ENCODE results near the gene FOS. TPM values are rescaled to one million over a fixed set of nuclear protein-coding genes. Genes with fewer than 3 reads are reported as not detected.
"Not testable (repeated sequence)": the region's sequence is repeated elsewhere in the genome, so short reads cannot be mapped to it uniquely, and the experiment has no call there.

The FOS gene
- total RNA-seq, 1 donor from 2014 or later, result 884 TPM

DNA sequence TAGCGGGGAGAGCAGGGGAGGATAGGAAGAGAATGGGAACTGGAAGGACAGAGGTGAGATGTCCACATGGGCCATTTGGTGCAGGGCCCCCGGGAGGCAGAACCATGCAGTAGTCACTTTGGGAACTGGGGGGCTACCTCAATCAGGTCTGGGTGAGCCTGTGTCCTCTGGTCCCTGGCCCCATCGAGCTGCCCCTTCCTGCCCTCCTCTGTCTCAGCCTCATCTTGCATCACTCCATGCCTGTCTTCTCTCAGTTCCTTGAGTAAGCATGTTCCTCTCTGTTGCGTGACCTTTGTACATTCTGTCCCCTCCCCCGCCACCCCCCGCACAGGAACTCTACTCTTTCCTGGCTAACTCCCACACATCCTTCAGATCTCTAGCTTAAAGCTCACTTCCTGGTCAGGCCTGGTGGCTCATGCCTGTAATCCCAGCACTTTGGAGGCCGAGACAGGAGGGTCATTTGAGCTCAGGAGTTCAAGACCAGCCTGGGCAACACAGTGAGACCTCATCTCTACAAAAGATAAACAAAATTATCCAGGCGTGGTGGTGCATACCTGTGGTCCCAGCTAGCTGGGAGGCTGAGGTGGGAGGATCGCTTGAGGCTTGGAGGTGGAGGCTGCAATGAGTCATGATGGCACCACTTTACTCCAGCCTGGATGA lies 23.2 kb downstream of the FOS start:
- no peak for TF ChIP-seq POLR2A (IDR thresholded peaks at IDR 0.05)
- TF ChIP-seq POLR2AphosphoS5 (IDR thresholded peaks at IDR 0.05; ENCODE audit: insufficient read depth in 1 of 2, low read depth in 1 of 2), result no peak
- TF ChIP-seq, protein P1, sequence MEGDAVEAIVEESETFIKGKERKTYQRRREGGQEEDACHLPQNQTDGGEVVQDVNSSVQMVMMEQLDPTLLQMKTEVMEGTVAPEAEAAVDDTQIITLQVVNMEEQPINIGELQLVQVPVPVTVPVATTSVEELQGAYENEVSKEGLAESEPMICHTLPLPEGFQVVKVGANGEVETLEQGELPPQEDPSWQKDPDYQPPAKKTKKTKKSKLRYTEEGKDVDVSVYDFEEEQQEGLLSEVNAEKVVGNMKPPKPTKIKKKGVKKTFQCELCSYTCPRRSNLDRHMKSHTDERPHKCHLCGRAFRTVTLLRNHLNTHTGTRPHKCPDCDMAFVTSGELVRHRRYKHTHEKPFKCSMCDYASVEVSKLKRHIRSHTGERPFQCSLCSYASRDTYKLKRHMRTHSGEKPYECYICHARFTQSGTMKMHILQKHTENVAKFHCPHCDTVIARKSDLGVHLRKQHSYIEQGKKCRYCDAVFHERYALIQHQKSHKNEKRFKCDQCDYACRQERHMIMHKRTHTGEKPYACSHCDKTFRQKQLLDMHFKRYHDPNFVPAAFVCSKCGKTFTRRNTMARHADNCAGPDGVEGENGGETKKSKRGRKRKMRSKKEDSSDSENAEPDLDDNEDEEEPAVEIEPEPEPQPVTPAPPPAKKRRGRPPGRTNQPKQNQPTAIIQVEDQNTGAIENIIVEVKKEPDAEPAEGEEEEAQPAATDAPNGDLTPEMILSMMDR (IDR thresholded peaks at IDR 0.05), result no peak
- intact Hi-C loops (cut with DNase I), result loop anchor here (2.0 kb wide), 1 partner anchor 169 kb away; no protein-coding TSS in a partner anchor
- Histone ChIP-seq H3K4me1 (peaks cover 7% of the 10 kb centered on the region), H3K4me3 (no peak overlapping the region), H3K36me3 (no peaks in the 10 kb centered on the region), H3K27me3 (no peaks in the 10 kb centered on the region), H3K27ac (no peak overlapping the region), H3K9me3 (no peaks in the 10 kb centered on the region)
- DNase-seq (ENCODE audit: extremely low spot score in 2 of 2), result no peak

DNA sequence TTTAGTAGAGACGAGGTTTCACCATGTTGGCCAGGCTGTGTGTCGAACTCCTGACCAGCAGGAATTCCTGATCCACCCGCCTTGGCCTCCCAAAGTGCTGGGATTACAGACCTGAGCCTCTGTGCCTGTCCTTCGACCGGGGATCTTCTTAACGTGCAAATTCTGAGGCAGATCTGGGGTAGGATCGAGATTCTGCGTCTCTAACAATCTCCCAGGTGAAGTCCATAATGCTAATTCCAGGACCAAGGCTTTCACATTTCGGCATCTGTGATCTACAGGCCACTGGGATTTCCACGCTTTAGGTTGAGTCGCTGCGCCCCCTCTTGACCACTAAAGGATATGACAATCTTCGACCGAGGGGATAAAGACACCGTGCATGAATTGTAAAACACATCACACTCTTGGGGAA lies 24.8 kb downstream of the FOS start:
- Histone ChIP-seq H3K36me3 (no peaks in the 10 kb centered on the region), H3K4me1 (peaks cover 6% of the 10 kb centered on the region), H3K27me3 (no peaks in the 10 kb centered on the region), H3K27ac (no peak overlapping the region), H3K4me3 (no peak overlapping the region), H3K9me3 (no peaks in the 10 kb centered on the region)
- intact Hi-C loops (cut with DNase I), result no loop called here
- TF ChIP-seq, protein P1 (IDR thresholded peaks at IDR 0.05), result peak; percentile 76 to 94 (median 89)
- TF ChIP-seq POLR2A (IDR thresholded peaks at IDR 0.05) (no peak), POLR2AphosphoS5 (IDR thresholded peaks at IDR 0.05; ENCODE audit: insufficient read depth in 1 of 2, low read depth in 1 of 2) (peak in 1 of 2 donors; percentile 32)
- DNase-seq (ENCODE audit: extremely low spot score in 2 of 2), result no peak

DNA sequence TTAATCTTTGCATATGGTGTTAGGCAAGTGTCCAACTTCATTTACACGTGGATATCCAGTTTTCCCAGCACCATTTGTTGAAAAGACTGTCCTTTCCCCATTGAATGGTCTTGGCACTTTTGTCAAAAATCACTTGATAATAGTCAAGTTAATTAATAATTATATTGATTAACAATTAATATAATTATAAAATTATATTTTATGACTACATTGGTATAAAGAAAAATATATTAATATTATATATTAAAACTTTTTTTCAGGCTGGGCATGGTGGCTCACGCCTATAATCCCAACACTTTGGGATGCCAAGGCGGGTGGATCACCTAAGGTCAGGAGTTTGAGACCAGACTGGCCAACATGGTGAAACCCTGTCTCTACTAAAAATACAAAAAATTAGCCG lies 27.8 kb downstream of the FOS start:
- intact Hi-C loops (cut with DNase I), result loop anchor here (5.0 kb wide), 1 partner anchor 186 kb away; no protein-coding TSS in a partner anchor

DNA sequence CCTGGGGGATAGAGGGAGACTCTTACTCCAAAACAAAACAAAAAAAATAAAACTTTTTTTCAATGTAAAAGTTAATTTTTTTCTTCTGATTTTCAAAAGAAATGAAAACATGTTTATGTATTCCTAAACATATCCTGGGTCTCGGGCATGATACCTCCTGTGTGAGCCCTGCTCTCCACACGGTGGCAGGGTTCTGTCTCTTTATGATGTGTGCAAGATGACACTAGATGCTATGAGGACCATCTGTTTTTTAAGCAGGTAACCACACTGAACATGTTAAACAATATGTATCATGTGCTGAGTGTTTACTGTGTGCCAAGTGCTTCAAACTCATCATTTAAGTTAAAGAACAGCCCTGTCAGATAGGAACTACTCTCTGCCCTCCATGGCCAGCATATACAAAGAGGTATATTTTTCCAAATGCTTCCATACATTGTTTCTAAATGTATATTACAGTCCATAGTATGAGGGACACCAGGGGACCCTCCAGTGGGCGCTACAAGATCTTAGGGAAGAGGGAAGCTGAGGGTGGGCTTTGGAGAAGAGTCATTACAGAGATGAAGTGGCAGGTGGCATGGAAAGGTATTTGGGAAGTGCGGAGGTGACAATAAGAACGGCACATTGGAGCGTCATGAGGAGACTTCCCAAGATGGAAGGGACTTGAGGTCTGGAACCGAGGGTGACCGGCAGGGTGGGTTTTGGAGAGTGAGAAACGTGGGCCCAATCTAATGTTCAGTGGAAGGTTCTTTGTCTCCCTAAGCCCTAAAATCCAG lies 28.5 kb downstream of the FOS start:
- no peak overlapping the region for H3K4me3 ChIP-seq
- TF ChIP-seq POLR2A (IDR thresholded peaks at IDR 0.05), result no peak
- TF ChIP-seq, protein P1 (IDR thresholded peaks at IDR 0.05), result no peak
- no peak for TF ChIP-seq POLR2AphosphoS5 (IDR thresholded peaks at IDR 0.05; ENCODE audit: insufficient read depth in 1 of 2, low read depth in 1 of 2)
- H3K27me3 ChIP-seq, result no peaks in the 10 kb centered on the region
- no peaks in the 10 kb centered on the region for H3K36me3 ChIP-seq
- intact Hi-C loops (cut with DNase I), result loop anchor here (5.0 kb wide), 1 partner anchor 185 kb away; no protein-coding TSS in a partner anchor
- no peak for DNase-seq (ENCODE audit: extremely low spot score in 2 of 2)
- H3K9me3 ChIP-seq, result no peaks in the 10 kb centered on the region
- H3K4me1 ChIP-seq, result peaks cover 21% of the 10 kb centered on the region
- H3K27ac ChIP-seq, result no peak overlapping the region

More for the DNA sequence above, 27.8 kb downstream of the FOS start:
- H3K4me3 ChIP-seq; H3K27me3 ChIP-seq; H3K27ac ChIP-seq; H3K9me3 ChIP-seq; H3K36me3 ChIP-seq; DNase-seq (ENCODE audit: extremely low spot score in 2 of 2): not testable (repeated sequence)
- peaks cover 14% of the 10 kb centered on the region for H3K4me1 ChIP-seq

DNA sequence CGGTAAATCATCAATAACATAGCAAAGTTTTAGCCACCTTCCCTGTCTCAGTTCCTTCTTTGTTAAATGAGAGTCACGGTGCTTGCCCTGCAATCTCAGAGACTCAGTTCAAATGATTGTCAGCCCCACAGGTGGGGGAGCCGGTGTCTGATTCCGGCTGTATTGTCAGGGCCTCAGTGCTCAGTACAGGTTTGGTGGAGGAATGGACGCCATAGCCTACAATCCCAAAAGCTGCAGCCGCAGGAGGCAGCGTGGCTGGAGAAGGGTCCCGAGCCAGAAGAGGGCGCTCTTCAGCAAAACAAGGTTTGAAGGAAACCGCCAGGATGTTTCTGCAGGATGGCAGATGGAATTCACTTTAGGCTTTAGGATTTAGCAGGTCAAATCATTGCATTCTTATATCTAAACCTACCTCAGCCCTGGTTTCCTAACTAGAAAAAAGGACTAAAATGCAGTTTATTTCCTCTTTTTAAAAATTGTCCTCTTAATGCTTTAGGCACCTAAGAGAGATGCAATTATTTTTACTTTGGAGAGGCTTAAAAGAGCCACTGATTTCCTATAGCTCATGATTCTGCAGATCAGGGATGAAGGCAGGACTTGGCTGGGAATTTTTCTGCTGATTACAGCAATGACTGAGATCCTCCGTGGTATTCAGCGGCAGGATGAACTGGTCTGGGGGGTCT lies 29.2 kb downstream of the FOS start:
- peaks cover 21% of the 10 kb centered on the region for H3K4me1 ChIP-seq
- intact Hi-C loops (cut with DNase I), result loop anchor here (5.0 kb wide), 1 partner anchor 184 kb away; no protein-coding TSS in a partner anchor
- TF ChIP-seq, protein P1 (IDR thresholded peaks at IDR 0.05), result peak; percentile 89 to 95 (median 90)
- no peak for TF ChIP-seq POLR2A (IDR thresholded peaks at IDR 0.05)
- peak in 1 of 2 donors; percentile 70 for TF ChIP-seq POLR2AphosphoS5 (IDR thresholded peaks at IDR 0.05; ENCODE audit: insufficient read depth in 1 of 2, low read depth in 1 of 2)
- H3K36me3 ChIP-seq, result no peaks in the 10 kb centered on the region
- H3K27me3 ChIP-seq, result no peaks in the 10 kb centered on the region
- DNase-seq (ENCODE audit: extremely low spot score in 2 of 2), result no peak
- no peaks in the 10 kb centered on the region for H3K9me3 ChIP-seq
- H3K27ac ChIP-seq, result no peak overlapping the region
- H3K4me3 ChIP-seq, result no peak overlapping the region

DNA sequence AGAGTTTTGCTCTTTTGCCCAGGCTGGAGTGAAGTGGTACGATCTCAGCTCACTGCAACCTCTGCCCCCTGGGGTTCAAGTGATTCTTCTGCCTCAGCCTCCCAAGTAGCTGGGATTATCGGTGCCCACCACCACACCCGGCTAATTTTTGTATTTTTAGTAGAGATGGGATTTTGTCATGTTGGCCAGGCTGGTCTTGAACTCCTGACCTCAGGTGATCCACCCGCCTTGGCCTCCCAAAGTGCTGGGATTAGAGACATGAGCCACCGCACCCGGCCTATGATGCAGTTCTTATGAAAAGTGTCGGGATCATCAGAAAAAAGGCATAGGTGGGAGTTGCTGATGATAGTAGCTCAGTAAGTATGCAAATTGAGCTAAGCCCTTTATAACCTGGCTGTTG lies 30.4 kb downstream of the FOS start:
- H3K4me3 ChIP-seq; H3K27me3 ChIP-seq; DNase-seq (ENCODE audit: extremely low spot score in 2 of 2); H3K9me3 ChIP-seq; H3K27ac ChIP-seq; H3K36me3 ChIP-seq: not testable (repeated sequence)
- H3K4me1 ChIP-seq, result peaks cover 21% of the 10 kb centered on the region
- intact Hi-C loops (cut with DNase I), result loop anchor here (5.0 kb wide), 1 partner anchor 183 kb away; no protein-coding TSS in a partner anchor

DNA sequence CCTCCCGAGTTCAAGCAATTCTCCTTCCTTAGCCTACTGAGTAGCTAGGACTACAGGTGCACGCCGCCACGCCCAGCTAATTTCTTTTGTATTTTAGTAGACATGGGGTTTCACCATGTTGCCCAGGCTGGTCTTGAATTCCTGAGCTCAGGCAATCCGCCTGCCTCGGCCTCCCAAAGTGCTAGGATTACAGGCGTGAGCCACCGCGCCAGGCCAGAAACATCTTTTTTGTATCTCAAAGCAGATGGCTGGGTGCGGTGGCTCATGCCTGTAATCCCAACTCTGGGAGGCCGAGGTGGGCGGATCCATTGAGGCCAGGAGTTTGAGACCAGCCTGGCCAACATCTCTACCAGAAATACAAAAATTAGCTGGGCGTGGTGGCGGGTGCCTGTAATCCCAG lies 30.9 kb downstream of the FOS start:
- H3K27ac ChIP-seq; H3K27me3 ChIP-seq; DNase-seq (ENCODE audit: extremely low spot score in 2 of 2); H3K4me3 ChIP-seq; H3K36me3 ChIP-seq; H3K9me3 ChIP-seq: not testable (repeated sequence)
- intact Hi-C loops (cut with DNase I), result loop anchor here (5.0 kb wide), 1 partner anchor 183 kb away; no protein-coding TSS in a partner anchor
- peaks cover 22% of the 10 kb centered on the region for H3K4me1 ChIP-seq
